SK-N-SH (cell line): ENCODE measurements around the gene SUSD3. TPM values are rescaled to one million over a fixed set of nuclear protein-coding genes. Genes with fewer than 3 reads are reported as not detected.

Experiments used
- CTCF ChIA-PET: fragments of 300-600, 350-600 bp; formaldehyde crosslinking; extraction: SDS; loops from one replicate; lab custom pipeline; 2021; lab: Yijun Ruan, JAX
- POLR2A ChIA-PET: fragments of 350-600 bp; sonication (Branson Sonifier 250); formaldehyde crosslinking; extraction: SDS; loops from one replicate; lab custom pipeline; 2020; ENCODE audit warnings: antibody characterized with exemption, inconsistent platforms; lab: Yijun Ruan, JAX
- DNase-seq: peaks from one replicate; pipeline ENCODE4 v3.0.0; 2012
- H2AFZ ChIP-seq: fragments of 200-600 bp; sonication (generic); 2 replicates; pipeline ENCODE4 v1.8.1; 2016; ENCODE audit warnings: antibody characterized with exemption, mild to moderate bottlenecking, low read depth
- H3F3A ChIP-seq: fragments of 200-600 bp; sonication (generic); replicated peaks from 2 replicates; pipeline ENCODE3; 2016; ENCODE audit warnings: antibody characterized with exemption, mild to moderate bottlenecking; ENCODE audit not compliant: insufficient read depth
- H3K27ac ChIP-seq, 2 experiments: fragments of 200-500 bp in 1 of 2; fragments of 200-600 bp in 1 of 2; sonication (Bioruptor generic) in 1 of 2; sonication (generic), shearing (Covaris generic) in 1 of 2; 2 replicates each; pipeline versions ENCODE4 v1.5.1 to v1.6.1; 2014 to 2016; ENCODE audit warnings: low read depth in 2 of 2, inconsistent platforms in 1 of 2, low read length in 1 of 2, mild to moderate bottlenecking in 1 of 2, mixed read lengths in 1 of 2
- H3K27me3 ChIP-seq: fragments of 200-600 bp; sonication (generic), shearing (Covaris generic); 2 replicates; pipeline ENCODE4 v1.6.1; 2016; ENCODE audit warnings: mixed run types; ENCODE audit not compliant: insufficient read depth
- H3K36me3 ChIP-seq, 2 experiments: fragments of 200-500 bp in 1 of 2; fragments of 200-600 bp in 1 of 2; sonication (Bioruptor generic) in 1 of 2; sonication (generic) in 1 of 2; replicated peaks in 1 of 2; 2 replicates each; pipeline versions ENCODE3 to v1.5.1; 2014 to 2016; ENCODE audit warnings: low read length in 1 of 2, mild to moderate bottlenecking in 1 of 2; ENCODE audit not compliant: insufficient read depth in 2 of 2, control insufficient read depth in 1 of 2
- H3K4me1 ChIP-seq, 2 experiments: fragments of 200-500 bp in 1 of 2; fragments of 200-600 bp in 1 of 2; sonication (Bioruptor generic) in 1 of 2; sonication (generic), shearing (Covaris generic) in 1 of 2; 2 replicates each; pipeline versions ENCODE4 v1.5.1 to v1.6.1; 2014 to 2016; ENCODE audit warnings: low read depth in 1 of 2, low read length in 1 of 2, mixed run types in 1 of 2; ENCODE audit not compliant: insufficient read depth in 2 of 2, control insufficient read depth in 1 of 2
- H3K4me2 ChIP-seq: fragments of 200-600 bp; sonication (generic), shearing (Covaris generic); 2 replicates; pipeline ENCODE4 v1.6.1; 2017; ENCODE audit warnings: mixed run types
- H3K4me3 ChIP-seq, 2 experiments: fragments of 200-500 bp in 1 of 2; fragments of 200-600 bp in 1 of 2; sonication (Bioruptor generic) in 1 of 2; sonication (generic), shearing (Covaris generic) in 1 of 2; 2 replicates each; pipeline versions ENCODE4 v1.5.1 to v1.8.1; 2014 to 2016; ENCODE audit warnings: low read depth in 2 of 2, inconsistent platforms in 1 of 2, low read length in 1 of 2, mild to moderate bottlenecking in 1 of 2, mixed read lengths in 1 of 2, moderate library complexity in 1 of 2
- H3K79me2 ChIP-seq: fragments of 200-600 bp; sonication (generic); 2 replicates; pipeline ENCODE4 v1.8.1; 2017; ENCODE audit warnings: mild to moderate bottlenecking; ENCODE audit not compliant: insufficient read depth
- H3K9ac ChIP-seq: fragments of 200-600 bp; sonication (generic); 2 replicates; pipeline ENCODE4 v1.6.1; 2017; ENCODE audit warnings: mixed run types
- H3K9me2 ChIP-seq: fragments of 200-600 bp; sonication (generic); 2 replicates; pipeline ENCODE4 v1.6.1; 2017; ENCODE audit warnings: mixed run types
- H3K9me3 ChIP-seq: fragments of 200-600 bp; sonication (generic); 2 replicates; pipeline ENCODE4 v1.6.1; 2017; ENCODE audit warnings: mixed run types, mild to moderate bottlenecking, moderate library complexity
- H4K20me1 ChIP-seq: fragments of 200-600 bp; sonication (generic); 2 replicates; pipeline ENCODE4 v1.6.1; 2017; ENCODE audit warnings: mild to moderate bottlenecking, mixed run types; ENCODE audit not compliant: insufficient read depth
- ELF1 ChIP-seq: IDR thresholded peaks from 2 replicates; pipeline ENCODE4 v1.4.0; 2012
- FOSL2 ChIP-seq: IDR thresholded peaks from 2 replicates; pipeline ENCODE4 v1.4.0; 2012; ENCODE audit warnings: low read depth, mild to moderate bottlenecking, moderate library complexity, borderline replicate concordance
- GATA2 ChIP-seq: sonication (generic); formaldehyde crosslinking; IDR thresholded peaks from 2 replicates; pipeline ENCODE4 v1.5.0; 2020; ENCODE audit warnings: mild to moderate bottlenecking, missing genetic modification reagents
- JUND ChIP-seq: IDR thresholded peaks from 2 replicates; pipeline ENCODE4 v1.4.0; 2012
- MEF2A ChIP-seq: IDR thresholded peaks from 2 replicates; pipeline ENCODE4 v1.4.0; 2012; ENCODE audit warnings: low read depth, borderline replicate concordance
- MXI1 ChIP-seq: IDR thresholded peaks from 2 replicates; pipeline ENCODE4 v1.6.1; 2012; ENCODE audit warnings: mild to moderate bottlenecking, low read depth, low read length, improper control_type of control experiment
- NFIC ChIP-seq: IDR thresholded peaks from 2 replicates; pipeline ENCODE4 v1.4.0; 2012; ENCODE audit warnings: borderline replicate concordance
- NRF1 ChIP-seq: IDR thresholded peaks from 2 replicates; pipeline ENCODE4 v1.6.1; 2012; ENCODE audit warnings: low read depth, mild to moderate bottlenecking, low read length
- POLR2AphosphoS5 ChIP-seq: IDR thresholded peaks from 2 replicates; pipeline ENCODE4 v1.6.1; 2012; ENCODE audit warnings: low read depth, low read length
- RAD21 ChIP-seq: IDR thresholded peaks from 2 replicates; pipeline ENCODE4 v1.6.1; 2012; ENCODE audit warnings: mild to moderate bottlenecking, low read length
- RFX5 ChIP-seq: IDR thresholded peaks from 2 replicates; pipeline ENCODE4 v1.6.1; 2012; ENCODE audit warnings: mild to moderate bottlenecking, improper control_type of control experiment, low read length
- SMC3 ChIP-seq: IDR thresholded peaks from 2 replicates; pipeline ENCODE4 v1.6.1; 2012; ENCODE audit warnings: low read depth, low read length, improper control_type of control experiment
- TCF12 ChIP-seq: IDR thresholded peaks from 2 replicates; pipeline ENCODE4 v1.4.0; 2012
- YY1 ChIP-seq: IDR thresholded peaks from 2 replicates; pipeline ENCODE4 v1.4.0; 2012; ENCODE audit warnings: low read depth, mild to moderate bottlenecking
- WGBS: methylation state at CpG from one replicate; pipeline ENCODE4 v1.1.6; 2017; ENCODE audit warnings: low lambda C conversion rate; 5-methylcytosine and 5-hydroxymethylcytosine counted together
- polyA plus RNA-seq, 3 experiments: library from polyadenylated mRNA; depleted of rRNA; stranded (reverse); fragments of >200 nt; gene quantifications; 2 replicates each; pipeline ENCODE4 v1.2.3, GENCODE V29; 2012
- TF ChIP-seq, protein P1 (sequence below): IDR thresholded peaks from 2 replicates; pipeline ENCODE4; 2012
- TF ChIP-seq, protein P2 (sequence below): IDR thresholded peaks from 2 replicates; pipeline ENCODE4 v1.6.1; 2012; ENCODE audit warnings: mild to moderate bottlenecking, low read depth, low read length, moderate library complexity
- TF ChIP-seq, protein P3 (sequence below): fragments of 200-600 bp; sonication (generic); IDR thresholded peaks from 2 replicates; pipeline ENCODE4 v1.6.1; 2017; ENCODE audit warnings: antibody characterized with exemption, mild to moderate bottlenecking, moderate library complexity

SUSD3 gene
- polyA plus RNA-seq, 1 of the 3 experiments (the other 2 are of a cell fraction) = 0.49 TPM

DNA sequence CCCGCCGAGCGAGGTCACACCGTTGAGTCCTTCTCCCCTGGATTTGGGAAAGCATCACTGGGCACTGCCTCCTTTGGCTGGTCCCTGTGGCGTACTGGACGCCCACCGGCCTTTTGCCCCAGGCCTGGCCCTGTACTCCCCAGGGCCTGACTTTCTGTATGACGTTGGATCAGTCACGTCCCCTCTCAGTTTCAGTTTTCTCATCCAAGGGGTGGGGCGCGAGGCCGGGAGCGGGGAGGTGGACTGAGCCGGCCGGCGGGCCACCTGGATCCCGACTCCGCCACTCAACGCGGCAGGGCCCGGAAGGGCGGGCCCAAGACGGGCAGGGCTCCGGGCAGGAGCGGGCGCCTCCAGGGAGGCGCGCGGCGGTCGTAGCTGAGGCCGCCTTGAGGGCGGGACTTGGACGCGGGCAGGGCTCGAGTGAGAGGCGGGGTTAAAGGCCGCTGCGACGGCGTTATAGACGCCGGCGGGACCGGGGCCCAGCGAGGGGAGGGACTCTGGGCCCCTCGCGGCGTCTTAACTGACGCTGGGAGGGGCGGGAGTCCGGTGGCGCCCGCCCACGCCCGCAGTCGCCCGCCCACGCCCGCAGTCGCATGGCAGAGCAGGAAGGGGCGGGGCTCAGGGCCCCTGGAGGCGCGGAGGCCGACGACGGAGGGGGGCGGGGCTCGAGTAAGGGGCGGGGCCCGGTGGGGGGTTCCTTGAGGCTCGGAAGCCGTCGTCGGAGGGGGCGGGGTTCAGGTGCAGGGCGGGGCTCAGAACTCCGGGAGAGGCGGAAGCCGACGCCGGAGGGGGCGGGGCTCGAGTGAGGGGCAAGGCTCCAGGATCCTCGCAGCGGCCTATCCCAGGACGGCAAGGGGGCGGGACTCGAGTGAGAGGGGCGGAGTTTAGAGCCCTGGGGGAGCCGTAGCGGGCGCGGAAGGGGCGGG, 37.0 kb downstream of the SUSD3 start (continued):
- TF ChIP-seq GATA2 (CRISPR knock-in tag) (no peak), ELF1 (0 out of 2 replicates have a peak, but pooled peaks have one; percentile 8), POLR2AphosphoS5 (peak; percentile 71), NRF1 (no peak), MXI1 (no peak), FOSL2 (no peak), SMC3 (no peak)
- TF ChIP-seq, protein P1, sequence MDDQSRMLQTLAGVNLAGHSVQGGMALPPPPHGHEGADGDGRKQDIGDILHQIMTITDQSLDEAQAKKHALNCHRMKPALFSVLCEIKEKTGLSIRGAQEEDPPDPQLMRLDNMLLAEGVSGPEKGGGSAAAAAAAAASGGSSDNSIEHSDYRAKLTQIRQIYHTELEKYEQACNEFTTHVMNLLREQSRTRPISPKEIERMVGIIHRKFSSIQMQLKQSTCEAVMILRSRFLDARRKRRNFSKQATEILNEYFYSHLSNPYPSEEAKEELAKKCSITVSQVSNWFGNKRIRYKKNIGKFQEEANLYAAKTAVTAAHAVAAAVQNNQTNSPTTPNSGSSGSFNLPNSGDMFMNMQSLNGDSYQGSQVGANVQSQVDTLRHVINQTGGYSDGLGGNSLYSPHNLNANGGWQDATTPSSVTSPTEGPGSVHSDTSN = 0 out of 2 replicates have a peak, but pooled peaks have one; percentile 29
- TF ChIP-seq, protein P2, sequence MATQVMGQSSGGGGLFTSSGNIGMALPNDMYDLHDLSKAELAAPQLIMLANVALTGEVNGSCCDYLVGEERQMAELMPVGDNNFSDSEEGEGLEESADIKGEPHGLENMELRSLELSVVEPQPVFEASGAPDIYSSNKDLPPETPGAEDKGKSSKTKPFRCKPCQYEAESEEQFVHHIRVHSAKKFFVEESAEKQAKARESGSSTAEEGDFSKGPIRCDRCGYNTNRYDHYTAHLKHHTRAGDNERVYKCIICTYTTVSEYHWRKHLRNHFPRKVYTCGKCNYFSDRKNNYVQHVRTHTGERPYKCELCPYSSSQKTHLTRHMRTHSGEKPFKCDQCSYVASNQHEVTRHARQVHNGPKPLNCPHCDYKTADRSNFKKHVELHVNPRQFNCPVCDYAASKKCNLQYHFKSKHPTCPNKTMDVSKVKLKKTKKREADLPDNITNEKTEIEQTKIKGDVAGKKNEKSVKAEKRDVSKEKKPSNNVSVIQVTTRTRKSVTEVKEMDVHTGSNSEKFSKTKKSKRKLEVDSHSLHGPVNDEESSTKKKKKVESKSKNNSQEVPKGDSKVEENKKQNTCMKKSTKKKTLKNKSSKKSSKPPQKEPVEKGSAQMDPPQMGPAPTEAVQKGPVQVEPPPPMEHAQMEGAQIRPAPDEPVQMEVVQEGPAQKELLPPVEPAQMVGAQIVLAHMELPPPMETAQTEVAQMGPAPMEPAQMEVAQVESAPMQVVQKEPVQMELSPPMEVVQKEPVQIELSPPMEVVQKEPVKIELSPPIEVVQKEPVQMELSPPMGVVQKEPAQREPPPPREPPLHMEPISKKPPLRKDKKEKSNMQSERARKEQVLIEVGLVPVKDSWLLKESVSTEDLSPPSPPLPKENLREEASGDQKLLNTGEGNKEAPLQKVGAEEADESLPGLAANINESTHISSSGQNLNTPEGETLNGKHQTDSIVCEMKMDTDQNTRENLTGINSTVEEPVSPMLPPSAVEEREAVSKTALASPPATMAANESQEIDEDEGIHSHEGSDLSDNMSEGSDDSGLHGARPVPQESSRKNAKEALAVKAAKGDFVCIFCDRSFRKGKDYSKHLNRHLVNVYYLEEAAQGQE = no peak
- TF ChIP-seq, protein P3, sequence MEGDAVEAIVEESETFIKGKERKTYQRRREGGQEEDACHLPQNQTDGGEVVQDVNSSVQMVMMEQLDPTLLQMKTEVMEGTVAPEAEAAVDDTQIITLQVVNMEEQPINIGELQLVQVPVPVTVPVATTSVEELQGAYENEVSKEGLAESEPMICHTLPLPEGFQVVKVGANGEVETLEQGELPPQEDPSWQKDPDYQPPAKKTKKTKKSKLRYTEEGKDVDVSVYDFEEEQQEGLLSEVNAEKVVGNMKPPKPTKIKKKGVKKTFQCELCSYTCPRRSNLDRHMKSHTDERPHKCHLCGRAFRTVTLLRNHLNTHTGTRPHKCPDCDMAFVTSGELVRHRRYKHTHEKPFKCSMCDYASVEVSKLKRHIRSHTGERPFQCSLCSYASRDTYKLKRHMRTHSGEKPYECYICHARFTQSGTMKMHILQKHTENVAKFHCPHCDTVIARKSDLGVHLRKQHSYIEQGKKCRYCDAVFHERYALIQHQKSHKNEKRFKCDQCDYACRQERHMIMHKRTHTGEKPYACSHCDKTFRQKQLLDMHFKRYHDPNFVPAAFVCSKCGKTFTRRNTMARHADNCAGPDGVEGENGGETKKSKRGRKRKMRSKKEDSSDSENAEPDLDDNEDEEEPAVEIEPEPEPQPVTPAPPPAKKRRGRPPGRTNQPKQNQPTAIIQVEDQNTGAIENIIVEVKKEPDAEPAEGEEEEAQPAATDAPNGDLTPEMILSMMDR = no peak

DNA sequence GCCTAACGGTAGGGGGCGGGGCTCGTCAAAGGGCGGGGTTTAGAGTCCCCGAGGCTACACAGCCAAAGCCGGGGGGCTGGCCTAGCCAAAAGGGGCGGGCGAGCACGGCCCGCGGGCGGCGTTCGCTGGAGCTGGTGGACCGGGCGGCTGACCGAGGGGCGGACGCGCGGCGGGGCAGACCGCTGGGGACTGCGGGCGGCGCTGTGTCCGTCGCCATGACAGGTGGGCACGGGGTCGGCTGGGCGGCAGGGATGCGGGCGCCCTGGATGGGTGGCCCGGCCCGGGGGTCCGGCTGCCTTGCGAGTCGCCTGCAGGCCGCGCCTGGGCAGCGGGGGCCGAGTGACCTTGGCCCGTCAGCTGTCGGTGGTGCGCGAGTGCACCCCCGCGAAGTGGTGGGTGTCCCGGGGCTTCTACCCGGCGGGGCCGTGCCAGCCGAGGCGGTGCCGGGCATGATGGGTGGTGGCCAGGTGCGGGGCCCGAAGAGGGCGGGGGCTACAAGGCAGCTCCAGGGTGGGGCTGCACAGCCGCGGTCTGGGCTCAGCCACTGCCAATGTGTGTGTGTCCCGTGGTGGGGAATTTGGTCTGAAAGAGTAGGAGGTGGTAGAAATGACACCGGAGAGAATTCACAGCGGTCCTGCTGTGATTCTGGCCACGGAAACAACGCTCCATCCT, 37.8 kb downstream of the SUSD3 start, which contains the start of gene CARD19:
CARD19 (plus strand) TSS at position 87 of the 672 bp plus-strand sequence; CDS start at position 216, 129 bp downstream.
- Histone ChIP-seq H3K4me3 (peak within 1 kb of the TSS; percentile 96 to 97), H4K20me1 (peaks cover 22% of the 10 kb centered on the region), H3F3A (peaks cover 31% of the 10 kb centered on the region), H3K4me2 (peak within 1 kb of the TSS; percentile 96), H3K9me3 (no peaks in the 10 kb centered on the region), H3K4me1 (peaks cover 24 to 42% of the 10 kb centered on the region in 2 experiments; a peak in 3 of 4 replicates), H3K36me3 (peaks cover 0 to 5% of the 10 kb centered on the region in 2 experiments), H2AFZ (peak within 1 kb of the TSS; percentile 97), H3K9me2 (no peaks in the 10 kb centered on the region), H3K27me3 (no peaks in the 10 kb centered on the region), H3K27ac (peak within 1 kb of the TSS; percentile 88 to 89), H3K79me2 (peaks cover 47% of the 10 kb centered on the region), H3K9ac (peak within 1 kb of the TSS; percentile 84)
- POLR2A ChIA-PET = no interaction called here
- DNase-seq = no peak
- CTCF ChIA-PET = interaction anchor here (1.6 to 4.1 kb wide), 2 partner anchors 13 to 92 kb away, joined by 7 to 28 read pairs; no protein-coding TSS in a partner anchor
- WGBS = 4% methylated on average over 9 of the region's 65 CpGs
- TF ChIP-seq FOSL2 = no peak
- no peak for TF ChIP-seq NRF1
- no peak for TF ChIP-seq ELF1
- TF ChIP-seq, protein P1 = no peak
- TF ChIP-seq NFIC = no peak
- no peak for TF ChIP-seq MEF2A
- no peak for TF ChIP-seq RFX5
- TF ChIP-seq MXI1 = peak; percentile 28; the same call in 1 of the 2 replicates
- TF ChIP-seq YY1 = no peak
- no peak for TF ChIP-seq RAD21
- TF ChIP-seq, protein P3 = peak; percentile 12; the same call in 1 of the 2 replicates
- no peak for TF ChIP-seq JUND
- TF ChIP-seq TCF12 = no peak
